Measurements from ENCODE around the gene EME2. TPM values are rescaled to one million over a fixed set of nuclear protein-coding genes. Genes with fewer than 3 reads are reported as not detected.
A peak's percentile ranks its signal among the peaks of the same experiment; 100 is the strongest.

EME2 gene
- total RNA-seq, 2 experiments from 2014 or later = 28.6 to 30.8 TPM

DNA sequence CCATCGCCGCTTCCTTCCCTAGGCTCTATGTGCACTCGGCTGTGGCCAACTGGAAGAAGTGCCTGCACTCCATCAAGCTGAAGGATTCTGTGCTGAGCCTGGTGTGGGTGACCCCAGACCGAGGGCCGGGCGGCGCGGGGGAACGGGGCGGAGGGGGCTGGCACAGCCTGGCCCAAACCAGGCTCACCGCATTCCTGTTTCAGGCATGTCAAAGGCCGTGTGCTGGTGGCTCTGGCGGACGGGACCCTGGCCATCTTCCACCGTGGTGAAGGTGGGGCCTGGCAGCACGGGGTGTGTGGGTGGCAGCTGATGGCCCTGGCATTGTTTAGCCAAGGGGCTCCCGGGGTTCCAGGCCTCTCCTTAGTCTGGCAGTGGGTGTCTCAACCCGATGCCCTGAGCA, 5.9 kb upstream of the EME2 start:
- POLR2A ChIA-PET = interaction anchor here (7.9 kb wide), 1 partner anchor 15 kb away, joined by 163 read pairs; the partner anchor contains the start of genes NUBP2 and SPSB3
- H3K36me3 Mint-ChIP-seq (ENCODE audit: low read depth) = peaks cover 29% of the 10 kb centered on the region
- no peak overlapping the region for H3K4me3 ChIP-seq (ENCODE audit: low read length)
- TF ChIP-seq, protein P1, sequence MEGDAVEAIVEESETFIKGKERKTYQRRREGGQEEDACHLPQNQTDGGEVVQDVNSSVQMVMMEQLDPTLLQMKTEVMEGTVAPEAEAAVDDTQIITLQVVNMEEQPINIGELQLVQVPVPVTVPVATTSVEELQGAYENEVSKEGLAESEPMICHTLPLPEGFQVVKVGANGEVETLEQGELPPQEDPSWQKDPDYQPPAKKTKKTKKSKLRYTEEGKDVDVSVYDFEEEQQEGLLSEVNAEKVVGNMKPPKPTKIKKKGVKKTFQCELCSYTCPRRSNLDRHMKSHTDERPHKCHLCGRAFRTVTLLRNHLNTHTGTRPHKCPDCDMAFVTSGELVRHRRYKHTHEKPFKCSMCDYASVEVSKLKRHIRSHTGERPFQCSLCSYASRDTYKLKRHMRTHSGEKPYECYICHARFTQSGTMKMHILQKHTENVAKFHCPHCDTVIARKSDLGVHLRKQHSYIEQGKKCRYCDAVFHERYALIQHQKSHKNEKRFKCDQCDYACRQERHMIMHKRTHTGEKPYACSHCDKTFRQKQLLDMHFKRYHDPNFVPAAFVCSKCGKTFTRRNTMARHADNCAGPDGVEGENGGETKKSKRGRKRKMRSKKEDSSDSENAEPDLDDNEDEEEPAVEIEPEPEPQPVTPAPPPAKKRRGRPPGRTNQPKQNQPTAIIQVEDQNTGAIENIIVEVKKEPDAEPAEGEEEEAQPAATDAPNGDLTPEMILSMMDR (IDR thresholded peaks at IDR 0.05) = no peak
- intact Hi-C loops (cut with DNase I, micrococcal nuclease) = loop anchor here in 1 of 2 experiments (5.0 kb wide), 1 partner anchor 176 kb away; the partner anchor contains the start of gene MSRB1
- peaks cover 15% of the 10 kb centered on the region for H3K4me1 ChIP-seq (ENCODE audit: insufficient read depth, low read length)
- CTCF ChIA-PET = no interaction called here
- no peaks in the 10 kb centered on the region for H3K27me3 Mint-ChIP-seq
- peaks cover 62% of the 10 kb centered on the region for H3K36me3 ChIP-seq (ENCODE audit: insufficient read depth, low read length)
- DNase-seq (no peak), ATAC-seq (ENCODE audit: poor library complexity) (no peak)
- no peak overlapping the region for H3K27ac Mint-ChIP-seq
- peaks cover 5% of the 10 kb centered on the region for H3K4me1 Mint-ChIP-seq (ENCODE audit: low read depth)
- H3K4me3 Mint-ChIP-seq = no peak overlapping the region
- no peaks in the 10 kb centered on the region for H3K27me3 ChIP-seq (ENCODE audit: control insufficient read depth in 1 of 2, insufficient read depth in 2 of 2, low read length in 2 of 2)
- no peaks in the 10 kb centered on the region for H3K9me3 ChIP-seq (ENCODE audit: control insufficient read depth in 1 of 2, insufficient read depth in 1 of 2, low read length in 2 of 2)
- no peaks in the 10 kb centered on the region for H3K9me3 Mint-ChIP-seq
- no peak overlapping the region for H3K27ac ChIP-seq (ENCODE audit: low read depth in 1 of 2, low read length in 2 of 2)

DNA sequence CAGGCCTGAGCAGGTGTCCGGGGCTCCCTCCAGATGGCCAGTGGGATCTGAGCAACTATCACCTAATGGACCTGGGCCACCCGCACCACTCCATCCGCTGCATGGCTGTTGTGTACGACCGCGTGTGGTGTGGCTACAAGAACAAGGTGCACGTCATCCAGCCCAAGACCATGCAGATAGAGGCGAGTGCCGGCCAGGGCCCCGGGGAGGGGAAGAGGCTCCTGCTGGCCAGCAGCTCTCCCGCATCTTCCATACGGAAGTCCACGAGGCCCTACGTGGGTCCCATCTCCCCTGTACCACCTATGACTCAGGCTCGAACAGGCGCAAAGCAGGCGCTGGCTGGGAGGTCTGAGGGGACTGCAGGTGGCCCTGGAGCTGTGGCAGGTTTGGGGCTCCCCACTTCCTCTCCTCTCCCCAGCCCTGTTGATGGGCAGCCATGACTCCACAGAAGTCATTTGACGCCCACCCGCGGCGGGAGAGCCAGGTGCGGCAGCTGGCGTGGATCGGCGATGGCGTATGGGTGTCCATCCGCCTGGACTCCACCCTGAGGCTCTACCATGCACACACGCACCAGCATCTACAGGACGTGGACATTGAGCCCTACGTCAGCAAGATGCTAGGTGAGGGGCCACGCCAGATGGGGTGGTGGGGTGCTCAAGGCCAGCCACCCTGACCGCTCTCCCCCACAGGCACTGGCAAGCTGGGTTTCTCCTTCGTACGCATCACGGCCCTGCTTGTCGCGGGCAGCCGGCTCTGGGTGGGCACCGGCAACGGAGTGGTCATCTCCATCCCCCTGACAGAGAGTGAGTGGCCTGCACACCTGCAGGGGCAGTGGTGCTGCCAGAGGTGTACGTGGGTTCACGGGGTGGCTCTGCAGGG, 5.3 kb upstream of the EME2 start:
- ATAC-seq (ENCODE audit: poor library complexity) = no peak
- peaks cover 56% of the 10 kb centered on the region for H3K36me3 ChIP-seq (ENCODE audit: insufficient read depth, low read length)
- ChIA-PET CTCF (no interaction called here), POLR2A (interaction anchor here (7.9 kb wide), 1 partner anchor 14 kb away, joined by 163 read pairs; the partner anchor contains the start of genes NUBP2 and SPSB3)
- no peaks in the 10 kb centered on the region for H3K9me3 Mint-ChIP-seq
- TF ChIP-seq, protein P1 (IDR thresholded peaks at IDR 0.05) = no peak
- H3K4me1 ChIP-seq (ENCODE audit: insufficient read depth, low read length) = peaks cover 22% of the 10 kb centered on the region
- peaks cover 33% of the 10 kb centered on the region for H3K36me3 Mint-ChIP-seq (ENCODE audit: low read depth)
- H3K4me3 ChIP-seq (ENCODE audit: low read length) = no peak overlapping the region
- H3K27me3 ChIP-seq (ENCODE audit: control insufficient read depth in 1 of 2, insufficient read depth in 2 of 2, low read length in 2 of 2) = no peaks in the 10 kb centered on the region
- H3K4me3 Mint-ChIP-seq = no peak overlapping the region
- H3K27me3 Mint-ChIP-seq = no peaks in the 10 kb centered on the region
- no peaks in the 10 kb centered on the region for H3K9me3 ChIP-seq (ENCODE audit: control insufficient read depth in 1 of 2, insufficient read depth in 1 of 2, low read length in 2 of 2)
- H3K27ac ChIP-seq (ENCODE audit: low read depth in 1 of 2, low read length in 2 of 2) = no peak overlapping the region
- H3K27ac Mint-ChIP-seq = peak overlapping the region; percentile 20
- no peak for DNase-seq
- peaks cover 12% of the 10 kb centered on the region for H3K4me1 Mint-ChIP-seq (ENCODE audit: low read depth)
- intact Hi-C loops (cut with DNase I, micrococcal nuclease) = loop anchor here in 1 of 2 experiments (5.0 kb wide), 1 partner anchor 175 kb away; the partner anchor contains the start of gene MSRB1

DNA sequence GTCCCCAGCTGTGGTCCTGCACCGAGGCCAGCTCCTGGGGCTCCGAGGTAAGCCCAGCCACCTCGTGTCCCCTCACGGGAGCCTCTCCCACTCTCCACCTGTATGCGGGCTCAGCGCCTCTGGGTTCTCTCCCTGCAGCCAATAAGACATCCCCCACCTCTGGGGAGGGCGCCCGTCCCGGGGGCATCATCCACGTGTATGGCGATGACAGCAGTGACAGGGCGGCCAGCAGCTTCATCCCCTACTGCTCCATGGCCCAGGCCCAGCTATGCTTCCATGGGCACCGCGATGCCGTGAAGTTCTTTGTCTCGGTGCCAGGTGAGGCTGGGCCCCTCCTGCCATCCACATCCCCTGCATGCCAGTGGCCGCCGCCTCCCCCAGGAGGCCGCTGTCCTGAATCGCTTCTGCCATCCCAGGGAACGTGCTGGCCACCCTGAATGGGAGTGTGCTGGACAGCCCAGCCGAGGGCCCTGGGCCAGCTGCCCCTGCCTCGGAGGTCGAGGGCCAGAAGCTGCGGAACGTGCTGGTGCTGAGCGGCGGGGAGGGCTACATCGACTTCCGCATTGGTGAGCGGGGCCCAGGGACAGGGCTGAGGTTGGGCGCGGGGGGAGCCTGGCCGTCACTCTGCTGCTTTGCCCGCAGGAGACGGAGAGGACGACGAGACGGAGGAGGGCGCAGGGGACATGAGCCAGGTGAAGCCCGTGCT, 4.4 kb upstream of the EME2 start:
- Histone ChIP-seq H3K9me3 (ENCODE audit: control insufficient read depth in 1 of 2, insufficient read depth in 1 of 2, low read length in 2 of 2) (no peaks in the 10 kb centered on the region), H3K27me3 (ENCODE audit: control insufficient read depth in 1 of 2, insufficient read depth in 2 of 2, low read length in 2 of 2) (no peaks in the 10 kb centered on the region), H3K4me3 (ENCODE audit: low read length) (no peak overlapping the region), H3K27ac (ENCODE audit: low read depth in 1 of 2, low read length in 2 of 2) (no peak overlapping the region), H3K36me3 (ENCODE audit: insufficient read depth, low read length) (peaks cover 48% of the 10 kb centered on the region), H3K4me1 (ENCODE audit: insufficient read depth, low read length) (peaks cover 23% of the 10 kb centered on the region)
- CTCF ChIA-PET = no interaction called here
- DNase-seq (no peak), ATAC-seq (ENCODE audit: poor library complexity) (no peak)
- TF ChIP-seq, protein P1 (IDR thresholded peaks at IDR 0.05) = no peak
- intact Hi-C loops (cut with DNase I, micrococcal nuclease) = loop anchor here in 1 of 2 experiments (5.0 kb wide), 1 partner anchor 174 kb away; the partner anchor contains the start of gene MSRB1
- H3K36me3 Mint-ChIP-seq (ENCODE audit: low read depth) = peaks cover 35% of the 10 kb centered on the region
- peak overlapping the region; percentile 18 for H3K4me3 Mint-ChIP-seq
- H3K4me1 Mint-ChIP-seq (ENCODE audit: low read depth) = peaks cover 12% of the 10 kb centered on the region
- no peaks in the 10 kb centered on the region for H3K27me3 Mint-ChIP-seq
- no peak overlapping the region for H3K27ac Mint-ChIP-seq
- H3K9me3 Mint-ChIP-seq = no peaks in the 10 kb centered on the region
- POLR2A ChIA-PET = interaction anchor here (0.7 to 7.9 kb wide), 2 partner anchors 13 to 90 kb away, joined by 3 to 163 read pairs; partner anchors contain the start of genes JPT2, NUBP2 and SPSB3

Measured in CD4-positive, alpha-beta T cell (primary cell).